GM12892 (cell line): ENCODE data around the gene CDCA4.
"Not testable (repeated sequence)": the region's sequence is repeated elsewhere in the genome, so short reads cannot be mapped to it uniquely, and the experiment has no call there.

ENCODE experiments used
- DNase-seq: peaks from one replicate; pipeline ENCODE4 v3.0.0; 2011; ENCODE audit not compliant: insufficient read length
- FAIRE-seq: peaks from 2 replicates; lab custom pipeline; 2011; peaks lifted over from hg19 to GRCh38; lab: Jason Lieb, UNC
- POLR2A ChIP-seq: IDR thresholded peaks from 2 replicates; pipeline ENCODE4 v1.6.1; 2011; ENCODE audit warnings: low read depth, low read length, control low read depth
- POLR2AphosphoS5 ChIP-seq: IDR thresholded peaks from 2 replicates; pipeline ENCODE4 v1.6.1; 2011; ENCODE audit warnings: low read depth, low read length, control low read depth
- TAF1 ChIP-seq: IDR thresholded peaks from 2 replicates; pipeline ENCODE4 v1.6.1; 2011; ENCODE audit warnings: low read depth, mild to moderate bottlenecking, control low read depth, low read length, borderline replicate concordance

CDCA4 gene

DNA sequence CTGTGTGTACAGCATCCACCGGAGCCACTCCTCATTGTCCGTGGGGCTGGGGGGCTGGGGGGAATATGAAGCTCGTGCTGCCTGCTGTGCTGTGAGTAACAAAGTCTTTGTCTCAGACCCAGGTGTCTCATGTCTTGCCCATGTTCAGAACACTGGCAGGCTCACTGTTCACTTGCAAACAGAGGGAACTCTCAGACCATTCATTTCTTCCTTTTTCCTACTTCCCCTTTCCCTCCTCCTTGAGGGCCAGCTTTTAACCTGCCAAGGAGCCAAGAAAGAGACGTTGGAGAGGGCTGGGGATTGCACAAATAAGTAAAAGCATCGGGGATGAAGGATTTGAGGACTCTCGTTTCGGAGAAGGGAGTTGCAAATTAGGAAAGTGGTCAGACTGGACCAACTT lies 22.8 kb upstream of the CDCA4 start:
- no peak for TF ChIP-seq TAF1
- TF ChIP-seq POLR2AphosphoS5 = no peak
- no peak for TF ChIP-seq POLR2A
- FAIRE-seq = no peak
- DNase-seq = no peak

DNA sequence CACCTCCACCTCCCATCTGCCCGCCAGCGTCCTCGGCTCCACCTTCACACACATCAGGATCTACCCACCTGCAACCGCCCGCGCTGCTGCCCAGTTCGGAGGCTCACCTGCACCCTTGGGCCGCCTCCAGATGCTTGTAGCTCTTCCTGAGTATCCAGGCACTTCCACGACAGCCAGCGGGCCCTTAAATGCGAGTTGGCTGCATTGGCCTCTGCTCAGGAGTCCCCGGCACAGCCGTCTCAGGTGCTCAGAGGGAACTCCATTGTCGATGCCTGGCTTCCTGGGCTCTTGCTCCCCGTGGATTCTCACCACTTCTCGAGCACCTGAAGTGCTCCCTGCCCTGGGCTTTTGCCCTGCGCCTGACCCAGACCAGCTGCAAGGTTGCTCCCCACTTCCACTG lies 21.9 kb upstream of the CDCA4 start:
- DNase-seq (no peak), FAIRE-seq (no peak)
- no peak for TF ChIP-seq POLR2AphosphoS5
- TF ChIP-seq POLR2A = no peak
- TF ChIP-seq TAF1 = no peak

DNA sequence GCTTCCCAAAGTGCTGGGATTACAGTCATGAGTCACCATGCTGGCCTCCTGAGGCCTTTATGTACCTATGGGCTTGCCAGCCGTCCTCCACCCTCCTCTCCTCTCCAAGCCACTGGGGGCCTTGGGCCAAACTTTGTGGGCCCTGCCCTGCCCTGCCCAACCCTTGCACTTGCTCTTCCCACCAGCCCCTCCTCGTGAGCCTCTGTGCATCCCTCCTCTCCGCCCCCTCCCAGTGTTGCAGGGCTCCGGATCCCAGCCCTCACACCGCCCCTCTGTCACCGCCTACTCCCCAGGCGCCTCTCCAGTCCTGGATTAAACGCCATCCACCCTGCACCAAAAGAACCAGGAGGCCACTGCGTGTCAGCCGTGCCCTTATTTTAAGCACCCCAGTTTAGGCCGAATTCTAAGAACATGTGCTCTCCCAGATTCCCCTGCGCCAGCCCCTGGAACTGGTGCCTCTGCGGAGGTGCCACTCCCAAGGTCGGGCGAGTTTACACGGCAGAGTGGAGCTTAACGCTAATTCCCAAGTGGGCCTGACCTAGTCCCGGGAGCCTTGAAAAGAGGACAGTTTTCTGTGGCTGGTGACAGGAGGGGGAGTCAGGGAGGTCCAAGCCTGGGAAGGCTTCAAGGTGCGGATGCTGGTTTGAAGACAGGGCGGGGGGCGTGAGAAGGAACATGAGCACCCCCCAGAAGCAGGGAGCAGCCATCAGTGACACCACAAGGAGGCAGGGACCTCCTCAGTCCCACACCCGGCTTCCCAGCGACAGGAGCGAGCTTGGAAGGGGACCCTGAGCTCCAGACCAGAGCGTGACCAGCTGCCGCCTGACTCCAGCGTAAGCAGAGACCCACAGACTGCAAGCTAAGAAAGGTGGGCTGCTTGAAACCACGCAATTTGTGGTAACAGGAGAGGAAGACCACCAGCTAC lies 21.2 kb upstream of the CDCA4 start:
- TF ChIP-seq POLR2AphosphoS5 (no peak), POLR2A (0 out of 2 replicates have a peak, but pooled peaks have one; percentile 16), TAF1 (no peak)
- FAIRE-seq (no peak), DNase-seq (no peak)

DNA sequence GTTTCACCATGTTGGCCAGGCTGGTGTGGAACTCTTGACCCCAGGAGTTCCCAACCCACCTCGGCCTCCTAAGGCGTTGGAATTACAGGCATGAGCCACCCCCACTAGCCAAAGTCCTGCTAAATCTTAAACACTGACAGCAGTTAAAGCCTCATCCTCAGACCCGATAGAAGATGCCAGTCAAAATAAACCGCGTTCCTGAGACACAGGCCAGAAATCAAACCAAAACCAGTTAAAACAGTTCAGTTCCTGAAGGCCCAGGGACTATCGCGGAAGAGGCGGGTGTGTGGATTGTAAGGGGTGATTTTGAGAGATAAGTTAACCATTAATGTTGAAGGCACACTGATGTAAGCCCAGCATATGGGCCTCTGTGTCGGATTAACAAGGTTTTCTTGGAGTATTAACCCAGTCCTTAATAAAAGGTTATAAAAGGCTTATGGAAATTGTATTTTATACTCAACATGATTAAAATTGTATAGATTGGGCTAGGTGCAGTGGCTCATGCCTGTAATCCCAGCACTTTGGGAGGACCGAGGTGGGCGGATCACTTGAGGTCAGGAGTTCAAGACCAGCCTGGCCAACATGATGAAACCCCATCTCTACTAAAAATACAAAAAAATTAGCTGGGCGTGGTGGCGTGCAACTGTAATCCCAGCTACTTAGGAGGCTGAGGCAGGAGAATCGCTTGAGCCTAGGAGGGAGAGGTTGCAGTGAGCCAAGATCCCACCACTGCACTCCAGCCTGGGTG lies 18.7 kb upstream of the CDCA4 start:
- no peak for DNase-seq
- TF ChIP-seq TAF1 = no peak
- no peak for TF ChIP-seq POLR2AphosphoS5
- no peak for TF ChIP-seq POLR2A
- no peak for FAIRE-seq

DNA sequence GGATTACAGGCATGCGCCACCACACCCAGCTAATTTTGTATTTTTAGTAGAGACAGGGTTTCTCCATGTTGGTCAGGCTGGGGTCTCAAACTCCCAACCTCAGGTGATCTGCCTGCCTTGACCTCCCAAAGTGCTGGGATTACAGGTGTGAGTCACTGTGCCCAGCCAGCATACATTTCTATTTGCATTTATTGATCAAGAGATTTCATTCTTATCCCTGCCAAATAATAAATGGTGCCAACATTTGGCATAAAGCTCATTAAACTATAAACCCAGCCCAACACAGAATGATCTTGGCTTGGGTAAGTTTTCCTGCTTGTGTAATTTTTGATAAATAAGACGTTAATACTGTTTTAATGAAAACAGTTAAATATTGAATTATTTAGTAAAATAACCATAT lies 14.7 kb upstream of the CDCA4 start:
- FAIRE-seq, DNase-seq: not testable (repeated sequence)

DNA sequence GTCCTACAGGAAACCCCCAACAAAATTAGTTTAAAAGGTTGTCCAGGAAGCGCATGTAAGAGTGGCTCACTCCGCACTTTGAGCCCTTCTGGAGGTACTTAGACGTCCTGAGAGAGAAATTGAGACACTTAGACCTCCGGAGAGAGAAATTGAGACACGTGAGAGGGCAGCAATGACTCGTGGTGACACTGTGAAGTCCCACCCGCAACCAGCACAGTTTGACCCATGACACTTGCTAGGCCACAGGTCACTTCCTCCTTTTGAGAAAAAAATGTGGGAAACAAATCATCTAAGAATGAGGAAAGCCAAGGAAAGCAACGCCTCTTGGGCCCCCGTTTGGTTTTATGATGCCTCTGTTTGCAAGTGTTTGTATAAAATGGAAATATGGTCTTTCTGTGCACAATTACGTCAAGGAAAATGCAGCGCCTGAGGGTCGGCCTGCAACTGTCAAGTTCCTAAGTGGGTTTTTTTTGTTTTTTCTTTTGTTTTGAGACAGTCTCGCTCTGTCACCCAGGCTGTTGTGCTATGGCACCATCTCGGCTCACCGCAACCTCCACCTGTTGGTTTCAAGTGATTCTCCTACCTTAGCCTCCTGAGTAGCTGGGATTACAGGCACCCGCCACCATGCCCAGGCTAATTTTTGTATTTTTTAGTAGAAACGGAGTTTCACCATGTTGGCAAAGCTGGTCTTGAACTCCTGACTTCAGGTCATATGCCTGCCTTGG lies 13.6 kb upstream of the CDCA4 start:
- no peak for TF ChIP-seq POLR2A
- TF ChIP-seq POLR2AphosphoS5 = no peak
- no peak for TF ChIP-seq TAF1
- DNase-seq (no peak), FAIRE-seq (no peak)

DNA sequence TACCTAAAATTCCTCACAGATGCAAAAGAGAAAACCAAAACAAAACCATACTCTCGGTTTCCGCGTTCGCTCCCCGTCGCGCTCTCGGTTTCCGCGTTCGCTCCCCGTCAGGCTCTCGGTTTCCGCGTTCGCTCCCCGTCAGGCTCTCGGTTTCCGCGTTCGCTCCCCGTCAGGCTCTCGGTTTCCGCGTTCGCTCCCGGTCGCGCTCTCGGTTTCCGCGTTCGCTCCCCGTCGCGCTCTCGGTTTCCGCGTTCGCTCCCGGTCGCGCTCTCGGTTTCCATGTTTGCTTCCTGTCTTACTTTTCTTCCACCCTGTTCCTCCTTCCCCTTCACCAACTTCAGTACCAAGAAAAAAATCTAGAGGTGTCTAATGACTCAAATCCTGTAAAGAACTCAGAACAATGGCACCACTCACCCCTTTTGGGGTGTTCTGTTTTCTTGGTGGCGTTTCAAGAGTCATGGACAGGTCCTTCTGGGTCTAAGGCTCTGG lies 12.6 kb upstream of the CDCA4 start:
- not testable (repeated sequence) for FAIRE-seq, DNase-seq

DNA sequence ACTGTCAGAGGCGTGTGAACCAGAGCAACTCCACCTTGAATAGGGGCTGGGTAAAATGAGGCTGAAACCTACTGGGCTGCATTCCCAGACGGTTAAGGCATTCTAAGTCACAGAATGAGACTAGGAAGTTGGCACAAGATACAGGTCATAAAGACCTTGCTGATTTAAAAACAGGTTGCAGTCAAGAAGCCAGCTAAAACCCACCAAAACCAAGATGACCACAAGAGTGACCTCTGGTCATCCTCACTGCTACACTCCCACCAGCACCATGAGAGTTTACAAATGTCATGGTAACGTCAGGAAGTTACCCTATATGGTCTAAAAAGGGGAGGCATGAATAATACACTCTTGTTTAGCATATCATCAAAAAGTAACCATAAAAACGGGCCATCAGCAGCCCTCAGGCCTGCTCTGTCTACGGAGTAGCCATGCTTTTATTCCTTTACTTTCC lies 11.6 kb upstream of the CDCA4 start:
- FAIRE-seq, DNase-seq: not testable (repeated sequence)

DNA sequence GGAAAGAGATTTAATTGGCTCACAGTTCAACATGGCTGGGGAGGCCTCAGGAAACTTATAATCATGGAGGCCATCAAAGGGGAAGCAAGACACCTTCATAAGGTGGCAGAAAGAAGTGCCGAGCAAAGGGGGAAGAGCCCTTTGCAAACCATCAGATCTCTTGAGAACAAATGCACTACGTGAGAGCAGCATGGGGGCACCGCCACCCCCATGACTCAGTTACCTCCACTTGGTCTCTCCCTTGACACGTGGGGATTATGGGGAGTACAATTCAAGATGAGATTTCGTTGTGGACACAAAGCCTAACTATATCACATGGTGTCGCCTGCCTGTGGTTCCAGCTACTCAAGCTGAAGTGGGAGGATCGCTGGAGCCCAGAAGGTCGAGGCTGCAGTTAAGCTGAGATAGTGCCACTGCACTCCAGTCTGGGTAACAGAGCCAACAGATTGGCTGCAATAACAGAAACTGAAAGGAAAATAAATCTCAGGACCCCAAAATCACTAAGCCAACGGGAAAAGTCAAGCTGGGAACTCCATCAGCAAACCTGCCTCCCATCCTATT lies 10.0 kb upstream of the CDCA4 start:
- no peak for DNase-seq
- FAIRE-seq = no peak
- TF ChIP-seq POLR2A (no peak), POLR2AphosphoS5 (no peak), TAF1 (no peak)

DNA sequence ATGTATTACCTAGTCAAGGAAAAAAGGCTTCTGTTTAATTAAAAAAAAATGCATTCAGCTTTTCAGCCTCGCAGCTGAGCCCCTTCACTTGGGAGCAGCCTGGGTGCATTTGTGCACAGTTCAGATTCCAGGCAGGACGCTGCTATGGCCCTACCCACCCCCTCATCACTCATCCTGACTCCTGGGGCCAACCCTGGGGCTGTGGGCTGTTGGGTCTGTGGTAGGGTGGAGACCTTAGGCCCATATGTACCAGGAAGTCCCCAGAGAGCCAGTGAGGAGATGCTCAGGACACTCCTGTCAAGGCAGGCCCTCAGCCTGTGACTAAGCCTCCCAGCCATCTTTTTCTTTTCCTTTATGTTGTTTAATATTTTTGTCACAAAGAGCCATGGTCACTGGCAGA lies 9.3 kb upstream of the CDCA4 start:
- FAIRE-seq = no peak
- no peak for DNase-seq
- no peak for TF ChIP-seq TAF1
- no peak for TF ChIP-seq POLR2A
- no peak for TF ChIP-seq POLR2AphosphoS5

DNA sequence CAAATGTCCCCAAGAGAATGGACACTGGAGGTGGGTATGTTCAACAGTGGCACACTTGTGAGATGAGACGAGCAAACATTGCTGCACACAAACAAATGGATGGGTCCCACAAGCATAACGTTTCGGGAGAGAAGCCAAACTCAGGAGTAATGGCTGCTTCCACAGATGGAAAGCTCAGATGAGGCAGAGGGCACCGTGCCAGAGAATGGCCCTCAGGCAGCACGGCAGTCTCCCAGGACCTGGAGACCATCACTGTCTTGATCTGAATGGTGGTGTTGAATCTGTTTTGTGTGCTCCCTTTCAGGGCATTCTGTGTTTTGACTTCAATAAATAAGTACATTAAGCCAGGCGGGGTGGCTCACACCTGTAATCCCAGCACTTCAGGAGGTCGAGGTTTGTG lies 8.5 kb upstream of the CDCA4 start:
- no peak for TF ChIP-seq POLR2A
- TF ChIP-seq POLR2AphosphoS5 = no peak
- TF ChIP-seq TAF1 = no peak
- FAIRE-seq (no peak), DNase-seq (no peak)
